ENCODE measurements around the gene POP4. TPM values are rescaled to one million over a fixed set of nuclear protein-coding genes. Genes with fewer than 3 reads are reported as not detected.

Gene POP4
- total RNA-seq, 1 donor from 2014 or later, result 26.8 TPM

DNA sequence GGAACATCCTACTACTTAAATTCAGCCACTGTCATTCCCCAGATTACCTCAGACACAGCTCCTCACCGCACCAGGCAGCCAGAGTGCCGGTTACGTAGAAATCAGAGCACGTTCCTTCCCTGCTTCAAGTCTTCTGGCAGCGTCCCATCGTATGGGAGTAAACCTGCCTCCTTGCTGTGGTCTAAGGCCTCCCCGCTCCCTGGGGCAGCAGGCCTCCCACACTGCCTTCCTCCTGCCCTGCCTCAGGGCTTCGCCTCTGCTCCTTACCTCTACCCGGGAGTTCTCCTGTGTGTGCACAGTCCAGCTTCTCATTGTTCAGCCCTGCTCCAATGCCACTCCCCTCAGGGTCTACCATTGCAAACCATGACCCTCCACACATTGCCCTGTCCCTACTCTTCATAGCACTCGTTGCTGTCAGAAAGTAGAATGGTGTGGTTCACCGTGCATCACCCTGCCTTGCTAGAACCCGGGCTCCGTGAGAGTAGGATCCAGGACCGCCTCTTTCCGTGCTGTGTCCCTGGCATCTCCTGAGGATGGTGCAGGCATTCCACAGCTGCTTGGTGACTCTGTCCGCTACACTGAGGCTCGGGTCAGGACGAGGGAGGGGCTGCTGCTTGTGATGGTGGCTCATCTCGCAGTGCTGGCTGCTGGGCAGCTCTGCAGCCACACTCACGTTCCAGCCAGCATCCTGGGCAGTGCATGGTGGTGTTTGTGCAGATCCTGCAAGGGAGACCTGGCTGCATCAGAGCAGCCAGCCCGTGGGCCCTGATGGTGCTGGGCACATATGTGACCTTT lies 6.9 kb downstream of the POP4 start:
- TF ChIP-seq, protein P1, sequence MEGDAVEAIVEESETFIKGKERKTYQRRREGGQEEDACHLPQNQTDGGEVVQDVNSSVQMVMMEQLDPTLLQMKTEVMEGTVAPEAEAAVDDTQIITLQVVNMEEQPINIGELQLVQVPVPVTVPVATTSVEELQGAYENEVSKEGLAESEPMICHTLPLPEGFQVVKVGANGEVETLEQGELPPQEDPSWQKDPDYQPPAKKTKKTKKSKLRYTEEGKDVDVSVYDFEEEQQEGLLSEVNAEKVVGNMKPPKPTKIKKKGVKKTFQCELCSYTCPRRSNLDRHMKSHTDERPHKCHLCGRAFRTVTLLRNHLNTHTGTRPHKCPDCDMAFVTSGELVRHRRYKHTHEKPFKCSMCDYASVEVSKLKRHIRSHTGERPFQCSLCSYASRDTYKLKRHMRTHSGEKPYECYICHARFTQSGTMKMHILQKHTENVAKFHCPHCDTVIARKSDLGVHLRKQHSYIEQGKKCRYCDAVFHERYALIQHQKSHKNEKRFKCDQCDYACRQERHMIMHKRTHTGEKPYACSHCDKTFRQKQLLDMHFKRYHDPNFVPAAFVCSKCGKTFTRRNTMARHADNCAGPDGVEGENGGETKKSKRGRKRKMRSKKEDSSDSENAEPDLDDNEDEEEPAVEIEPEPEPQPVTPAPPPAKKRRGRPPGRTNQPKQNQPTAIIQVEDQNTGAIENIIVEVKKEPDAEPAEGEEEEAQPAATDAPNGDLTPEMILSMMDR (IDR thresholded peaks at IDR 0.05), result no peak
- H3K4me1 ChIP-seq, result no peaks in the 10 kb centered on the region
- DNase-seq (ENCODE audit: low spot score in 2 of 2), result no peak
- no peaks in the 10 kb centered on the region for H3K27me3 ChIP-seq
- intact Hi-C loops (cut with DNase I), result loop anchor here (10.0 kb wide), 1 partner anchor 262 kb away; no protein-coding TSS in a partner anchor
- no peak overlapping the region for H3K4me3 ChIP-seq
- H3K9me3 ChIP-seq, result no peaks in the 10 kb centered on the region
- no peak overlapping the region for H3K27ac ChIP-seq
- H3K36me3 ChIP-seq, result peaks cover 48 to 76% of the 10 kb centered on the region in 2 donors

DNA sequence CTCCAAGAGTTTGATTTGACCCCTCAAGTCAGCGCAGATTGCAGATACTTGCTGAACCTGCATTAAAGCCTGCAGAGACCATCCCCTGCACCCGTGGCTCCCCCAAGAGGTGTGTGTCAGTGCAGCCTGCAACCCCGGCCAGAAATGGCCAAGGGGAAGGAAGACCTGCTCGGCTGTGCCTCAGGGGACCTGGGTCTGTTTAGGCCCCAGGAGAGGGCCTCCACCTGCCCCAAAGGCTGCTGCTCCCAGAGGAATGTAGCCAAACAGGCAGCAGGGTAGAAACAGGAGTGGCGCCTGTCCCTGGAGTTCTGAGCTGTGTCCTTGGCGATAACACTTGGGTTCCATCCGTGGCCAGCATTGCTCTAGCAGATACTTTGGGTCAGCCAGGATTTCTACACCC lies 8.0 kb downstream of the POP4 start:
- no peak overlapping the region for H3K27ac ChIP-seq
- H3K27me3 ChIP-seq, result no peaks in the 10 kb centered on the region
- no peaks in the 10 kb centered on the region for H3K4me1 ChIP-seq
- no peaks in the 10 kb centered on the region for H3K9me3 ChIP-seq
- H3K36me3 ChIP-seq, result peaks cover 48 to 72% of the 10 kb centered on the region in 2 donors
- no peak for DNase-seq (ENCODE audit: low spot score in 2 of 2)
- intact Hi-C loops (cut with DNase I), result loop anchor here (10.0 kb wide), 1 partner anchor 261 kb away; no protein-coding TSS in a partner anchor
- H3K4me3 ChIP-seq, result no peak overlapping the region
- TF ChIP-seq, protein P1 (IDR thresholded peaks at IDR 0.05), result no peak

DNA sequence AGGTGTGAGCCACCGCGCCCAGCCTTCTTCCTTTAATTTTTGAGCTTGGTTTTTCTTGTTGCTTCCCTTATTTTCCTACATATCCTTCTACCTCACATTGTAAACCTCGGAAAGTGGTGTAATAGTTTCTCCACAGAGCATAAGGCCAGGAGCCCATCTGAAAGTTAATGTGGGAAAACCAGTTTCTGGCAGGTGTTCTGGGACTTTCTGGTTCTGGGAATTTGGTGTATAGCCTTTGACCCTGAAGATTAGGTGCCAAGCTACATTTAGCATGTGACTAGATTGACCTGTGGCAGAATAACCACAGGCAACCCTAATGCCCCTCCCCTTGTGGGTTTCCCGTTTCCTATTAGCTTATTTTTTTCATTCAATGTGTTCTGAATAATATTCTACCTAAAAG lies 8.7 kb downstream of the POP4 start:
- Histone ChIP-seq H3K36me3 (peaks cover 48 to 65% of the 10 kb centered on the region in 2 donors), H3K9me3 (no peaks in the 10 kb centered on the region), H3K4me1 (no peaks in the 10 kb centered on the region), H3K27me3 (no peaks in the 10 kb centered on the region), H3K27ac (no peak overlapping the region), H3K4me3 (no peak overlapping the region)
- TF ChIP-seq, protein P1 (IDR thresholded peaks at IDR 0.05), result no peak
- intact Hi-C loops (cut with DNase I), result loop anchor here (10.0 kb wide), 1 partner anchor 260 kb away; no protein-coding TSS in a partner anchor
- DNase-seq (ENCODE audit: low spot score in 2 of 2), result no peak

DNA sequence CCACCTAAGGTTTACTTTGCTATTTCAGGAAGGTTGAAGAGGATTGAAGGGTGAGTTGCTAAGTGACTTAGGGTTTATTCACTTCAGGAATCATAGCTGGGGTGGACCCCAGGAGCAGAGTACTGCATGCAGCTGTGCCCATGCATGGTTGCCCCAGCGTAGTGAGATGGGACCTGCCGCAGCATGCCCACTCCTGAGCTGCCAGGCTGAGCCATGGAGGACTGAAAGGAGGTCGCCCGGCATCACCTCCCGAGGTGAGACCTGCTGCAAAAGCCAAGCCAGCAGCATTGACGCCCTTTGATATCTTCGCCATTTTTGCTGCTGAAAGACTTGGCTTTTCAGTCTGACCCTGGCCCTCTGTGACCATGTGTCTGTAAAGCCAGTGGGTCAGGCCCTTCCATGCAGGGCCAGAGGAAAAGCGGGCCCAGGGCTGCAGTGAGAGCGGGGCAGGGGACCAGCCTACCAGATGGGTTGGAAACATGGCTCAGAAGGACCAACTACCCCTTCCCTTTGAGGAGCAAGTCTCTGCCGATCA lies 9.9 kb downstream of the POP4 start:
- Histone ChIP-seq H3K36me3 (peaks cover 48 to 61% of the 10 kb centered on the region in 2 donors), H3K27me3 (no peaks in the 10 kb centered on the region), H3K4me3 (no peak overlapping the region), H3K9me3 (no peaks in the 10 kb centered on the region), H3K4me1 (no peaks in the 10 kb centered on the region), H3K27ac (no peak overlapping the region)
- DNase-seq (ENCODE audit: low spot score in 2 of 2), result no peak
- intact Hi-C loops (cut with DNase I), result loop anchor here (10.0 kb wide), 1 partner anchor 259 kb away; no protein-coding TSS in a partner anchor
- TF ChIP-seq, protein P1 (IDR thresholded peaks at IDR 0.05), result no peak

DNA sequence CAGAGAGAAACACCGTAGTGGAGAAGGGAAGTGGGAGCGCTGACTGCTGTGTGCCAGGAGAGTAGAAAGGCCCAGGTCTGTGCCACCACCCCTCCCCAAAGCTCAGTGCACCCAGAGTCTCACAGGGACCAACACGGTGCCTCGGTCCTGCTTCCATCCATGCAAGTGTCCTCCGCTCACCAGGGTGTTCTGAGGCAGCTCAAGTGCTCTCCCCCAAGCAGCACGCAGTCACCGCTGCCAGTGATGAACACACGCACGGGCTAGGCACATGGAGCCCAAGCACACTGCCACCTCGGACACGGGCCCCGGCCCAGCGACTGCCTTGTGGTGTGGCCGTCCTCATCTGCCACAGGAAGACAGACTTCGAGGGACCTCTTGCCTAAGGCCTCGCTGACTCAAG lies 10.5 kb downstream of the POP4 start:
- H3K4me1 ChIP-seq, result no peaks in the 10 kb centered on the region
- H3K9me3 ChIP-seq, result no peaks in the 10 kb centered on the region
- no peak overlapping the region for H3K4me3 ChIP-seq
- intact Hi-C loops (cut with DNase I), result loop anchor here (10.0 kb wide), 1 partner anchor 258 kb away; no protein-coding TSS in a partner anchor
- peaks cover 44 to 55% of the 10 kb centered on the region in 2 donors for H3K36me3 ChIP-seq
- H3K27ac ChIP-seq, result no peak overlapping the region
- TF ChIP-seq, protein P1 (IDR thresholded peaks at IDR 0.05), result no peak
- no peaks in the 10 kb centered on the region for H3K27me3 ChIP-seq
- DNase-seq (ENCODE audit: low spot score in 2 of 2), result no peak

All from ascending aorta (tissue), 2 donors.